ENCODE measurements around the gene EPHX1.
"Not testable (repeated sequence)": the region's sequence is repeated elsewhere in the genome, so short reads cannot be mapped to it uniquely, and the experiment has no call there.

Gene EPHX1

DNA sequence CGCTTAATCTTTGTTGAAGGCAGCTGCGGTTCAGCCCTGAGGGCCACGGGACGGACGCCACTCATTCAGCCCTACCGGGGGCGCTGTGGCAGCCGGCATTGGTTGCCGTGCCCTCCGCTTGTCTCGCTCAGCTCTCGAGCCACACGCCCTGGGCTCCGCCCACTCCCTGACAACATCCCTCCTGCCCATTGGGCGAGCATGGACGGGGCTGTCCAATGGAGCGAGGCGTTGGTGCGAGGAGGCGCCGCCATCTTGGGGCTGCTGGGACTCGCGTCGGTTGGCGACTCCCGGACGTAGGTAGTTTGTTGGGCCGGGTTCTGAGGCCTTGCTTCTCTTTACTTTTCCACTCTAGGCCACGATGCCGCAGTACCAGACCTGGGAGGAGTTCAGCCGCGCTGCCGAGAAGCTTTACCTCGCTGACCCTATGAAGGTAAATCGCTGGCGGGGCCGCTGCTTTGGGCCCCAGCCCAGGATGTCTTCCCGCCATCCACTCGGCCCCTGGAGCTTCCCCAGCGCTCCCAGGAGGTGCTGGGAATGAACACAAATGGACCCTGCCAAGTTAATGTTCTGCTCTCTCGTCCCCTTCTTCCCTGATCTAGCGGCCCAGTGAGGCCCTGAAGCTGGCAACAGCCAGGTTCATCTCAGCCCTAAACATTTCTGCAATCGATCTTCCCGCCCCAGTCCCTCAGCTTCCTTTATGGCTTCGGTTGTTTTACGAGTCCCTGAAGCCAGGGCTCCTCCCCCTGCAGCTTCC, 32.2 kb upstream of the EPHX1 start, which contains the start of gene SRP9:
SRP9 (plus strand) TSS at position 244 of the 754 bp plus-strand sequence; CDS start at position 359, 115 bp downstream.
- H3K36me3 ChIP-seq (ENCODE audit: control insufficient read depth, insufficient read depth, low read length): no peaks in the 10 kb centered on the region
- DNase-seq (ENCODE audit: low read depth, low spot score): peak; percentile 98
- no peaks in the 10 kb centered on the region for H3K27me3 ChIP-seq (ENCODE audit: control insufficient read depth, insufficient read depth, low read length)
- no CpG with 5 or more reads among the region's 46 CpGs for WGBS (ENCODE audit: insufficient coverage, insufficient read length)
- H3K4me3 ChIP-seq (ENCODE audit: low read length): peak within 1 kb of the TSS; percentile 78
- H3K9me3 ChIP-seq (ENCODE audit: control insufficient read depth, insufficient read depth, low read length): no peaks in the 10 kb centered on the region
- H3K27ac ChIP-seq (ENCODE audit: low read length): no peak within 1 kb of the TSS
- no peaks in the 10 kb centered on the region; the same call in 1 of the 2 replicates for H3K4me1 ChIP-seq (ENCODE audit: control insufficient read depth, insufficient read depth, low read length)

DNA sequence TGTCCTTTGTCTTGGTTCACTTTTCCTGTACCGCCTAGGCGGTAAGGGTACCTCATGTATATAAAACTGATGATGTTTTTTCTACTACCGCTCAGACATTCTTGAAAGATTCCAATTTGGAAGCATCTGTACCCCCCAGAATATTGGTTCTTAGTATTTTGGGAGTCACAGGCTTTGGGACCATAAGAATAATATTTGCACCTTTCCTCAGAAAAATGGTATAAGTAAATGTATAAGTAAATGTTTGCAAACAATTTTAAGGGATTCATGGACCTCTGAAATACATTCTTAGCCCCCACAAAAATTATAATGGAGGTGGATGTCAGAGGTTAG, 31.6 kb upstream of the EPHX1 start:
- H3K9me3 ChIP-seq (ENCODE audit: control insufficient read depth, insufficient read depth, low read length): no peaks in the 10 kb centered on the region
- no peaks in the 10 kb centered on the region for H3K27me3 ChIP-seq (ENCODE audit: control insufficient read depth, insufficient read depth, low read length)
- H3K27ac ChIP-seq (ENCODE audit: low read length): no peak overlapping the region
- no peak for DNase-seq (ENCODE audit: low read depth, low spot score)
- peak overlapping the region; percentile 78; the same call in 1 of the 2 replicates for H3K4me3 ChIP-seq (ENCODE audit: low read length)
- H3K4me1 ChIP-seq (ENCODE audit: control insufficient read depth, insufficient read depth, low read length): no peaks in the 10 kb centered on the region; the same call in 1 of the 2 replicates
- H3K36me3 ChIP-seq (ENCODE audit: control insufficient read depth, insufficient read depth, low read length): no peaks in the 10 kb centered on the region
- no CpG with 5 or more reads among the region's 3 CpGs for WGBS (ENCODE audit: insufficient coverage, insufficient read length)

DNA sequence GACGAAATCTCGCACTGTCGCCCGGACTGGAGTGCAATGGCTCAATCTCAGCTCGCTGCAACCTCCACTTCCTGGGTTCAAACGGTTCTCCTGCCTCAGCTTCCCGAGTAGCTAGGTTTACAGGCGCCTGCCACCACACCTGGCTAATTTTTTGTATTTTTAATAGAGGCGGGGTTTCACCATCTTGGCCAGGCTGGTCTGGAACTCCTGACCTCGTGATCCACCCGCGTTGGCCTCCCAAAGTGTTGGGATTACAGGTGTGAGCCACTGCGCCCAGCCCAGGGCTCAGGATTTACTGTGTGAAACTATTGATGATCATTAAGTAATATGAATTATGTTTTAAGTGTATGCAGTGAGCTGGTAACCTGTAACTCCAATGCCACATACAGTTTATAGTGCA, 30.8 kb upstream of the EPHX1 start:
- H3K36me3 ChIP-seq (ENCODE audit: control insufficient read depth, insufficient read depth, low read length); H3K9me3 ChIP-seq (ENCODE audit: control insufficient read depth, insufficient read depth, low read length): not testable (repeated sequence)
- WGBS (ENCODE audit: insufficient coverage, insufficient read length): no CpG with 5 or more reads among the region's 13 CpGs

DNA sequence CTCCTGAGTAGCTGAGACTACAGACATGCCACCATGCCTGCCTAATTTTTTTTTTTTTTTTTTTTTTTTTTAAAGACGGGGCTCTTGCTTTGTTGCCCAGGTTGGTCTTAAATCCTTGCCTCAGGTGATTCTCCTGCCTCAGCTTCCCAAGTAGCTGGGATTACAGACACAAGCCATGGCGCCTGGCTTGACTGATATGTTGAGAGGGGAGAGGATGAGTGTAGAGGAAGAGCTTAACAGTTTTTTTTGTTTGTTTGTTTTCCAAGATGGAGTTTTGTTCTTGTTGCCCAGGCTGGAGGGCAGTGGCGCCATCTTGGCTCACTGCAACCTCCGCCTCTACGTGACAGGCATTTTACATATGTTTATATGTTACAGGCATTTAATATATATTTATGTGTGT, 29.8 kb upstream of the EPHX1 start:
- Histone ChIP-seq H3K27me3 (ENCODE audit: control insufficient read depth, insufficient read depth, low read length) (no peaks in the 10 kb centered on the region), H3K27ac (ENCODE audit: low read length) (no peak overlapping the region), H3K4me1 (ENCODE audit: control insufficient read depth, insufficient read depth, low read length) (no peaks in the 10 kb centered on the region; the same call in 1 of the 2 replicates), H3K9me3 (ENCODE audit: control insufficient read depth, insufficient read depth, low read length) (no peaks in the 10 kb centered on the region), H3K4me3 (ENCODE audit: low read length) (no peak overlapping the region), H3K36me3 (ENCODE audit: control insufficient read depth, insufficient read depth, low read length) (peaks cover 3% of the 10 kb centered on the region; the same call in 1 of the 2 replicates)
- DNase-seq (ENCODE audit: low read depth, low spot score): no peak
- WGBS (ENCODE audit: insufficient coverage, insufficient read length): no CpG with 5 or more reads among the region's 5 CpGs

More for the DNA sequence above, 30.8 kb upstream of the EPHX1 start:
- not testable (repeated sequence) for DNase-seq (ENCODE audit: low read depth, low spot score); H3K4me1 ChIP-seq (ENCODE audit: control insufficient read depth, insufficient read depth, low read length); H3K4me3 ChIP-seq (ENCODE audit: low read length); H3K27me3 ChIP-seq (ENCODE audit: control insufficient read depth, insufficient read depth, low read length); H3K27ac ChIP-seq (ENCODE audit: low read length)

DNA sequence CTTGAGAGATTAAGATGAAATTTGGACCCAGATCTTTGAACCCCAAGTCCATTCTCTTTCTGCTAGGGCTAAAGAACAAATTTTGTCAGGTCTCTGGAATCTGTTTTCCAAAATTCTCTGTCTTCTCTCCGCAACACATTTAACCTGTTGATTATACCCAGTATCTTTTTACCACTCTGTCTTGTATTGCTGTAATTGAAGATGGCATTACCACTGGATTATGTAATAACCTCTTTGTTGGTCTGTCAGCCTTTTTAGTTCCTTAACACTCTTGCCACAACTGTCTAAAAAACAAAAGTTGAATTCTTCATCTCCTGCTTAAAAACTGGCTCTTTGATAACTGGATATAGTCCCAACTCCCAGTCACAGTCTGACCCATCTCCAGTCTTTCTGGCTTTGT, 29.3 kb upstream of the EPHX1 start:
- no CpG with 5 or more reads among the region's 1 CpG for WGBS (ENCODE audit: insufficient coverage, insufficient read length)
- Histone ChIP-seq H3K27me3 (ENCODE audit: control insufficient read depth, insufficient read depth, low read length) (no peaks in the 10 kb centered on the region), H3K4me1 (ENCODE audit: control insufficient read depth, insufficient read depth, low read length) (no peaks in the 10 kb centered on the region; the same call in 1 of the 2 replicates), H3K36me3 (ENCODE audit: control insufficient read depth, insufficient read depth, low read length) (peaks cover 4% of the 10 kb centered on the region; the same call in 1 of the 2 replicates), H3K9me3 (ENCODE audit: control insufficient read depth, insufficient read depth, low read length) (no peaks in the 10 kb centered on the region), H3K4me3 (ENCODE audit: low read length) (no peak overlapping the region), H3K27ac (ENCODE audit: low read length) (no peak overlapping the region)
- no peak for DNase-seq (ENCODE audit: low read depth, low spot score)

DNA sequence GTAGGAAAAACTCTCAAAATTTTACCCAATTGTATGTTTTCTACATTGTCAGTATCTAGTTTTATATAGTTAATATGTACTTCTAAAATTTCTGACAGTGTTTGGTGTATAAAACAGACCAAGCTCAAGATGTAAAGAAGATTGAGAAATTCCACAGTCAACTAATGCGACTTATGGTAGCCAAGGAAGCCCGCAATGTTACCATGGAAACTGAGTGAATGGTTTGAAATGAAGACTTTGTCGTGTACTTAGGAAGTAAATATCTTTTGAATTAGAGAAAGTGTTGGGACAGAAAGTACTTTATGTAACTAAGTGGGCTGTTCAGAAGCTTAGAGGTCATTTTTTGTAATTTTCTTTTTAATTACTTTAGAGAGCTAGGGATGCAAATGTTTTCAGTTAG, 20.8 kb upstream of the EPHX1 start:
- not testable (repeated sequence) for DNase-seq (ENCODE audit: low read depth, low spot score); H3K27me3 ChIP-seq (ENCODE audit: control insufficient read depth, insufficient read depth, low read length); H3K4me1 ChIP-seq (ENCODE audit: control insufficient read depth, insufficient read depth, low read length); H3K4me3 ChIP-seq (ENCODE audit: low read length); H3K27ac ChIP-seq (ENCODE audit: low read length); H3K9me3 ChIP-seq (ENCODE audit: control insufficient read depth, insufficient read depth, low read length)
- H3K36me3 ChIP-seq (ENCODE audit: control insufficient read depth, insufficient read depth, low read length): peaks cover 21% of the 10 kb centered on the region; the same call in 1 of the 2 replicates
- no CpG with 5 or more reads among the region's 3 CpGs for WGBS (ENCODE audit: insufficient coverage, insufficient read length)

DNA sequence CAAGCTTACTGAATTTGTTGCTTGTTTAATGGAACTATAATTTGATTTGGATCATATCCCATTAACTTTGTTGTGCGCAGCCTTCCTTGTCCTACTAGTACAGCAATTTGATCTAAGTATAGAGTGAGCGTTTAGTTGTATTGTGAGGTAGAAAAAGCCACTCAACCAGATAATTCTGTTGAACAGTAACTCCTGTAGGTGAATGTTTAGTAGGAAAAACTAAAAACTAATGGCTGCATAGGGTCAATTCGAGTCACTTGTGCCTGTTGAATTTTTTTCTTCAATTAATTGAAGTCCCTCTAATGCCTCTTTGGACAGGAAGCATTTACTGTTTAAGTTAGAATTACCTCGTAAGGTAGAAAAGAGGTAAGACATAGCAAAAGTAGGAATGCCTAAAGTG, 15.0 kb upstream of the EPHX1 start:
- no CpG with 5 or more reads among the region's 4 CpGs for WGBS (ENCODE audit: insufficient coverage, insufficient read length)
- DNase-seq (ENCODE audit: low read depth, low spot score): no peak
- peaks cover 6% of the 10 kb centered on the region; the same call in 1 of the 2 replicates for H3K36me3 ChIP-seq (ENCODE audit: control insufficient read depth, insufficient read depth, low read length)

DNA sequence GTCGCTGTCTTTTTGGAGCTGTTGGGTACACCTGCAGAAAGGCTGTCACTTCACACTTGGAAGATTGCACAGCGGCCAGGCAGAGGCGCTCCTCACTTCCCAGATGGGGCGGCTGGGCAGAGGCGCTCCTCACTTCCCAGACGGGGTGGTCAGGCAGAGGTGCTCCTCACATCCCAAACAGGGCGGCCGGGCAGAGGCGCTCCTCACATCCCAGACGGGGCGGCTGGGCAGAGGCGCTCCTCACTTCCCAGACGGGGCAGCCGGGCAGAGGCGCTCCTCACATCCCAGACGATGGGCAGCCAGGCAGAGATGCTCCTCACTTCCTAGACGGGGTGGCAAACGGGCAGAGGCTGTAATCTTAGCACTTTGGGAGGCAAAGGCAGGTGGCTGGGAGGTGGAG, 13.8 kb upstream of the EPHX1 start:
- WGBS (ENCODE audit: insufficient coverage, insufficient read length): no CpG with 5 or more reads among the region's 18 CpGs
- H3K9me3 ChIP-seq (ENCODE audit: control insufficient read depth, insufficient read depth, low read length): not testable (repeated sequence)

More for the DNA sequence above, 15.0 kb upstream of the EPHX1 start:
- Histone ChIP-seq H3K4me3 (ENCODE audit: low read length) (no peak overlapping the region), H3K27ac (ENCODE audit: low read length) (no peak overlapping the region), H3K27me3 (ENCODE audit: control insufficient read depth, insufficient read depth, low read length) (no peaks in the 10 kb centered on the region), H3K9me3 (ENCODE audit: control insufficient read depth, insufficient read depth, low read length) (no peaks in the 10 kb centered on the region), H3K4me1 (ENCODE audit: control insufficient read depth, insufficient read depth, low read length) (no peaks in the 10 kb centered on the region)

DNA sequence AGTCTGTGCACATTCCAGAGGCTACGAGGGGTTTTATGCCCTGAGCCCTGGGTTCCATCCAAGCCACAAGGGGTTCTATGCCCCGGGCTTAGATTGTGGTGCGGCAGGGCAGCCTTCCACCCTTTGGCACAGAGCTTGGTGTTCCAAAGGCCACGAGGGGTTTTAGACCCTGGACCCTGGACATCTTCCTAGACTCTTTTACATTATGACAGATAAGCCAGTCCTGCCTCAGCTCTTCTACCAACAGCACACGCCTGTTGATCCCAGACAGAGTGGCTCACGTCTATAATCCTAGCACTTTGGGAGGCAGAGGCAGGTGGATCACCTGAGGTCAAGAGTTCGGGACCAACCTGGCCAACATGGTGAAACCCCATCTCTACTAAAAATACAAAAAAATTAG, 8.8 kb upstream of the EPHX1 start:
- not testable (repeated sequence) for H3K4me1 ChIP-seq (ENCODE audit: control insufficient read depth, insufficient read depth, low read length); H3K27me3 ChIP-seq (ENCODE audit: control insufficient read depth, insufficient read depth, low read length); H3K27ac ChIP-seq (ENCODE audit: low read length); H3K9me3 ChIP-seq (ENCODE audit: control insufficient read depth, insufficient read depth, low read length); DNase-seq (ENCODE audit: low read depth, low spot score); H3K36me3 ChIP-seq (ENCODE audit: control insufficient read depth, insufficient read depth, low read length); H3K4me3 ChIP-seq (ENCODE audit: low read length)
- WGBS (ENCODE audit: insufficient coverage, insufficient read length): no CpG with 5 or more reads among the region's 7 CpGs

More for the DNA sequence above, 13.8 kb upstream of the EPHX1 start:
- H3K4me3 ChIP-seq (ENCODE audit: low read length); H3K4me1 ChIP-seq (ENCODE audit: control insufficient read depth, insufficient read depth, low read length); H3K36me3 ChIP-seq (ENCODE audit: control insufficient read depth, insufficient read depth, low read length); H3K27ac ChIP-seq (ENCODE audit: low read length); DNase-seq (ENCODE audit: low read depth, low spot score); H3K27me3 ChIP-seq (ENCODE audit: control insufficient read depth, insufficient read depth, low read length): not testable (repeated sequence)

DNA sequence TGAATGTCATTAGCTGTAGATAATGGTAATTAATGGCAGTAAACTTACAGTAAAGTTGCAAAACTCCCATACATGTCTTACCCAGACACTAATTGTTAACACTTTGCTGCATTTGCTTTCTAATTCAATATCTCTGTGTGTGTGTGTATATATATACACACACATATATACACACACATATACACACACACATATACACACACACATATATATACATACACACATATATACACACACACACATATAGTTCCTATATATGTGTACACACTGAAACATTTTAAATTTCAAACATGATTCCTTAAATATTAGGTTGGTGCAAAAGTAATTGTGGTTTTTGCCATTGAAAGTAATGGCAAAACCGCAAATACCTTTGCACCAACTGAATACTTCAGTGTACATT, 3.7 kb upstream of the EPHX1 start:
- Histone ChIP-seq H3K36me3 (ENCODE audit: control insufficient read depth, insufficient read depth, low read length) (no peaks in the 10 kb centered on the region), H3K9me3 (ENCODE audit: control insufficient read depth, insufficient read depth, low read length) (no peaks in the 10 kb centered on the region), H3K27me3 (ENCODE audit: control insufficient read depth, insufficient read depth, low read length) (no peaks in the 10 kb centered on the region), H3K4me1 (ENCODE audit: control insufficient read depth, insufficient read depth, low read length) (no peaks in the 10 kb centered on the region), H3K4me3 (ENCODE audit: low read length) (no peak overlapping the region), H3K27ac (ENCODE audit: low read length) (no peak overlapping the region)
- DNase-seq (ENCODE audit: low read depth, low spot score): no peak
- WGBS (ENCODE audit: insufficient coverage, insufficient read length): no CpG with 5 or more reads among the region's 1 CpG

DNA sequence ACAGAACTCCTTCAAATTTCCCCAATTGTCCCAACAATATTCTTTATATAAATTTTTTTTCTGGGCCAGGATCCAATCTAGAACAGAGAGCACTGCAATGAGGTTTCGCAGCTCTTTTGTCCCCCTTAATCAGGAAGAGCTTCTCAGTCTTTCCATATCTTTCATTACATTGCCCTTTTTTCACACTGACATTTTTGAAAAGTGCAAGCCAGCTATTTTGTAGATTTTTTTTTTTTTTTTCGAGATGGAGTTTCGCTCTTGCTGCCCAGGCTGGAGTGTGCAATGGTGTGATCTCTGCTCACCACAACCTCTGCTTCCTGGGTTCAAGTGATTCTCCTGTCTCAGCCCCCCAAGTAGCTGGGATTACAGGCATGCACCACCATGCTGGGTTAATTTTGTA, 3.2 kb upstream of the EPHX1 start:
- H3K4me1 ChIP-seq (ENCODE audit: control insufficient read depth, insufficient read depth, low read length); DNase-seq (ENCODE audit: low read depth, low spot score); H3K4me3 ChIP-seq (ENCODE audit: low read length); H3K36me3 ChIP-seq (ENCODE audit: control insufficient read depth, insufficient read depth, low read length); H3K27ac ChIP-seq (ENCODE audit: low read length); H3K27me3 ChIP-seq (ENCODE audit: control insufficient read depth, insufficient read depth, low read length); H3K9me3 ChIP-seq (ENCODE audit: control insufficient read depth, insufficient read depth, low read length): not testable (repeated sequence)
- WGBS (ENCODE audit: insufficient coverage, insufficient read length): no CpG with 5 or more reads among the region's 3 CpGs

Data from iPS DF 6.9 (cell line).